H9 (cell line): ENCODE results near the gene ACVR2B. TPM values are rescaled to one million over a fixed set of nuclear protein-coding genes. Genes with fewer than 3 reads are reported as not detected.

Source experiments
- DNase-seq: peaks from one replicate; pipeline ENCODE4 v3.0.0-alpha.2; 2017
- H2AFZ ChIP-seq: one replicate; pipeline ENCODE4 v1.6.1; 2013; ENCODE audit warnings: mild to moderate bottlenecking, low read length, control low read depth, moderate library complexity
- H2AK5ac ChIP-seq: 2 replicates; pipeline ENCODE4 v1.6.1; 2013; ENCODE audit warnings: low read length, control low read depth, mixed read lengths; ENCODE audit not compliant: insufficient read length
- H2BK120ac ChIP-seq: one replicate; pipeline ENCODE4 v1.6.1; 2013; ENCODE audit warnings: low read depth, mild to moderate bottlenecking, low read length, control low read depth, inconsistent platforms; ENCODE audit not compliant: poor library complexity, severe bottlenecking
- H2BK12ac ChIP-seq: 2 replicates; pipeline ENCODE4 v1.6.1; 2013; ENCODE audit warnings: low read length, control low read depth, mixed read lengths, low read depth; ENCODE audit not compliant: insufficient read length
- H2BK15ac ChIP-seq: 2 replicates; pipeline ENCODE4 v1.6.1; 2013; ENCODE audit warnings: low read depth, low read length, control low read depth
- H2BK20ac ChIP-seq: one replicate; pipeline ENCODE4 v1.6.1; 2013; ENCODE audit warnings: low read depth, mild to moderate bottlenecking, low read length, control low read depth, inconsistent platforms; ENCODE audit not compliant: poor library complexity, severe bottlenecking
- H2BK5ac ChIP-seq: 2 replicates; pipeline ENCODE4 v1.6.1; 2013; ENCODE audit warnings: low read length, control low read depth, mixed read lengths; ENCODE audit not compliant: insufficient read length
- H3K14ac ChIP-seq: 2 replicates; pipeline ENCODE4 v1.6.1; 2013; ENCODE audit warnings: low read length, control low read depth; ENCODE audit not compliant: insufficient read depth
- H3K18ac ChIP-seq: 2 replicates; pipeline ENCODE4 v1.6.1; 2013; ENCODE audit warnings: low read depth, mild to moderate bottlenecking, mixed read lengths, low read length, control low read depth; ENCODE audit not compliant: insufficient read length
- H3K23ac ChIP-seq: 2 replicates; pipeline ENCODE4 v1.6.1; 2013; ENCODE audit warnings: low read length, control low read depth, mixed read lengths, low read depth; ENCODE audit not compliant: insufficient read length
- H3K23me2 ChIP-seq: 2 replicates; pipeline ENCODE4 v1.6.1; 2013; ENCODE audit warnings: low read depth, mild to moderate bottlenecking, mixed read lengths, low read length, control low read depth; ENCODE audit not compliant: insufficient read length, poor library complexity, severe bottlenecking
- H3K27ac ChIP-seq: 2 replicates; pipeline ENCODE4 v1.5.1; 2013; ENCODE audit warnings: low read length, control low read depth, mixed read lengths, low read depth; ENCODE audit not compliant: insufficient read length
- H3K27me3 ChIP-seq: 2 replicates; pipeline ENCODE4 v1.6.1; 2013; ENCODE audit warnings: low read length, control low read depth, inconsistent platforms; ENCODE audit not compliant: insufficient read depth
- H3K4ac ChIP-seq: 2 replicates; pipeline ENCODE4 v1.6.1; 2013; ENCODE audit warnings: low read depth, mild to moderate bottlenecking, control low read depth, inconsistent platforms, low read length, moderate library complexity
- H3K4me1 ChIP-seq: 2 replicates; pipeline ENCODE4 v1.6.1; 2013; ENCODE audit warnings: low read length, control low read depth, inconsistent platforms; ENCODE audit not compliant: insufficient read depth
- H3K4me2 ChIP-seq: 2 replicates; pipeline ENCODE4 v1.6.1; 2013; ENCODE audit warnings: low read length, control low read depth, mixed read lengths; ENCODE audit not compliant: insufficient read length, insufficient read depth
- H3K56ac ChIP-seq: 2 replicates; pipeline ENCODE4 v1.6.1; 2013; ENCODE audit warnings: low read depth, mild to moderate bottlenecking, mixed read lengths, low read length, control low read depth; ENCODE audit not compliant: insufficient read length
- H3K79me1 ChIP-seq: 2 replicates; pipeline ENCODE4 v1.6.1; 2013; ENCODE audit warnings: low read depth, mild to moderate bottlenecking, moderate library complexity, low read length, control low read depth, inconsistent platforms; ENCODE audit not compliant: insufficient read depth, poor library complexity, severe bottlenecking
- H3K79me2 ChIP-seq: 2 replicates; pipeline ENCODE4 v1.6.1; 2013; ENCODE audit warnings: low read length, control low read depth, inconsistent platforms; ENCODE audit not compliant: insufficient read depth
- H3K9ac ChIP-seq: 2 replicates; pipeline ENCODE4 v1.6.1; 2013; ENCODE audit warnings: low read length, control low read depth, mixed read lengths; ENCODE audit not compliant: insufficient read length; ENCODE audit errors: extremely low read depth
- H3K9me3 ChIP-seq: one replicate; pipeline ENCODE4 v1.6.1; 2013; ENCODE audit warnings: low read depth, low read length, inconsistent platforms; ENCODE audit not compliant: control insufficient read depth
- H3T11ph ChIP-seq: one replicate; pipeline ENCODE4 v1.6.1; 2013; ENCODE audit warnings: mild to moderate bottlenecking, low read length, control low read depth, inconsistent platforms
- H4K20me1 ChIP-seq: one replicate; pipeline ENCODE4 v1.6.1; 2013; ENCODE audit not compliant: control insufficient read depth, insufficient read length, insufficient read depth
- H4K5ac ChIP-seq: 2 replicates; pipeline ENCODE4 v1.6.1; 2013; ENCODE audit warnings: low read depth, mild to moderate bottlenecking, mixed read lengths, low read length, control low read depth; ENCODE audit not compliant: insufficient read length
- H4K8ac ChIP-seq: replicated peaks from 2 replicates; pipeline ENCODE4 v1.6.1; 2013; ENCODE audit warnings: low read length, control low read depth, mixed read lengths, low read depth; ENCODE audit not compliant: insufficient read length
- H4K91ac ChIP-seq: 2 replicates; pipeline ENCODE4 v1.6.1; 2013; ENCODE audit warnings: low read depth, mild to moderate bottlenecking, moderate library complexity, mixed read lengths, low read length, control low read depth; ENCODE audit not compliant: insufficient read length
- H3K27ac Mint-ChIP-seq, 3 experiments: 2 replicates in 2 of 3; 3 replicates in 1 of 3; pipeline ENCODE4 v1.8.0; 2020 to 2021; ENCODE audit warnings: mixed read lengths in 3 of 3, mild to moderate bottlenecking in 1 of 3, moderate library complexity in 1 of 3
- H3K27me3 Mint-ChIP-seq: 2 replicates; pipeline ENCODE4 v1.8.0; 2021; ENCODE audit warnings: low read depth, mild to moderate bottlenecking, moderate library complexity, mixed read lengths
- H3K36me3 Mint-ChIP-seq, 3 experiments: 2 replicates in 2 of 3; 3 replicates in 1 of 3; pipeline ENCODE4 v1.8.0; 2020 to 2021; ENCODE audit warnings: low read depth in 3 of 3, mixed read lengths in 3 of 3; ENCODE audit not compliant: insufficient read depth in 1 of 3
- H3K4me1 Mint-ChIP-seq, 2 experiments: 2 replicates each; pipeline ENCODE4 v1.8.0; 2020; ENCODE audit warnings: mixed read lengths in 2 of 2
- H3K4me3 Mint-ChIP-seq, 2 experiments: 2 replicates in 1 of 2; 3 replicates in 1 of 2; pipeline ENCODE4 v1.8.0; 2020 to 2021; ENCODE audit warnings: mild to moderate bottlenecking in 2 of 2, mixed read lengths in 2 of 2, moderate library complexity in 1 of 2
- H3K9me3 Mint-ChIP-seq, 2 experiments: 2 replicates in 1 of 2; 3 replicates in 1 of 2; pipeline ENCODE4 v1.8.0; 2020; ENCODE audit warnings: mild to moderate bottlenecking in 2 of 2, mixed read lengths in 2 of 2, moderate library complexity in 1 of 2
- total RNA-seq: library from RNA; stranded (reverse); gene quantifications from 2 replicates; pipeline ENCODE4 v1.2.1, GENCODE V29; 2021
- TF ChIP-seq, protein P1 (sequence below): fragments of 200-600 bp; sonication (generic); conservative IDR thresholded peaks from 3 replicates; pipeline ENCODE4 v1.8.0; 2021; ENCODE audit warnings: antibody characterized with exemption, mild to moderate bottlenecking

The ACVR2B gene
- total RNA-seq, 1 experiment from 2014 or later: 105 TPM

DNA sequence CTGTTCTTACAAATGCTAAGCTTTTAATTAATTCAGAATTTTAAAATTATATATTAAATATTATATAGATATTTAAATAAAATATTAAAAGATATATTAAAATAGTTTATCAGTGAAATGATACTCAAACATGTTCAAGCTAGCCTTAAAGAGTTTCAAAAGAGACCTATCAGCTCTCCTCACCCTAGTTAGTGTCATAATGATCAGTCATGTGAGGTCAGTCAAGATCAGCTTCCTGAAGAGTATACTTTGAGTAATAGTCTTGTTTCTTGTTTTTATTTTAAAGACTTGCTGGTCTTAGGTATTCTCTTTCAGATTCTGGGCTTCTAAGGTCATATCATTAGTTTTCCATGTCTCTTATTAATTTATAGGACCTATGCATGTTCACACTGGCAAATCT is 56.9 kb downstream of the ACVR2B start:
- no peak overlapping the region for H4K5ac ChIP-seq
- H2BK20ac ChIP-seq: no peak overlapping the region
- no peak overlapping the region for H3K23ac ChIP-seq
- H2BK15ac ChIP-seq: no peak overlapping the region
- no peaks in the 10 kb centered on the region for H4K20me1 ChIP-seq
- no peak overlapping the region for H3K27ac ChIP-seq
- Mint-ChIP-seq H3K9me3 (no peaks in the 10 kb centered on the region), H3K27ac (no peak overlapping the region), H3K36me3 (peaks cover 12 to 41% (median 22%) of the 10 kb centered on the region in 3 experiments; a peak in 6 of 7 replicates), H3K4me3 (no peak overlapping the region), H3K27me3 (no peaks in the 10 kb centered on the region), H3K4me1 (no peaks in the 10 kb centered on the region)
- DNase-seq: no peak
- no peak overlapping the region for H3T11ph ChIP-seq
- no peak overlapping the region for H2BK120ac ChIP-seq
- H2AFZ ChIP-seq: no peak overlapping the region
- H2BK12ac ChIP-seq: no peak overlapping the region
- TF ChIP-seq, protein P1, sequence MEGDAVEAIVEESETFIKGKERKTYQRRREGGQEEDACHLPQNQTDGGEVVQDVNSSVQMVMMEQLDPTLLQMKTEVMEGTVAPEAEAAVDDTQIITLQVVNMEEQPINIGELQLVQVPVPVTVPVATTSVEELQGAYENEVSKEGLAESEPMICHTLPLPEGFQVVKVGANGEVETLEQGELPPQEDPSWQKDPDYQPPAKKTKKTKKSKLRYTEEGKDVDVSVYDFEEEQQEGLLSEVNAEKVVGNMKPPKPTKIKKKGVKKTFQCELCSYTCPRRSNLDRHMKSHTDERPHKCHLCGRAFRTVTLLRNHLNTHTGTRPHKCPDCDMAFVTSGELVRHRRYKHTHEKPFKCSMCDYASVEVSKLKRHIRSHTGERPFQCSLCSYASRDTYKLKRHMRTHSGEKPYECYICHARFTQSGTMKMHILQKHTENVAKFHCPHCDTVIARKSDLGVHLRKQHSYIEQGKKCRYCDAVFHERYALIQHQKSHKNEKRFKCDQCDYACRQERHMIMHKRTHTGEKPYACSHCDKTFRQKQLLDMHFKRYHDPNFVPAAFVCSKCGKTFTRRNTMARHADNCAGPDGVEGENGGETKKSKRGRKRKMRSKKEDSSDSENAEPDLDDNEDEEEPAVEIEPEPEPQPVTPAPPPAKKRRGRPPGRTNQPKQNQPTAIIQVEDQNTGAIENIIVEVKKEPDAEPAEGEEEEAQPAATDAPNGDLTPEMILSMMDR: no peak
- no peaks in the 10 kb centered on the region for H3K79me1 ChIP-seq
- H4K8ac ChIP-seq: no peak overlapping the region
- H3K4ac ChIP-seq: no peak overlapping the region
- H3K9ac ChIP-seq: no peak overlapping the region
- no peaks in the 10 kb centered on the region for H3K79me2 ChIP-seq
- H4K91ac ChIP-seq: no peak overlapping the region
- no peak overlapping the region for H3K18ac ChIP-seq
- H3K56ac ChIP-seq: no peak overlapping the region
- no peak overlapping the region for H2AK5ac ChIP-seq
- H3K4me1 ChIP-seq: no peaks in the 10 kb centered on the region
- no peak overlapping the region for H3K4me2 ChIP-seq
- H3K9me3 ChIP-seq: no peaks in the 10 kb centered on the region
- no peak overlapping the region for H2BK5ac ChIP-seq
- H3K14ac ChIP-seq: no peak overlapping the region
- no peaks in the 10 kb centered on the region for H3K27me3 ChIP-seq
- no peaks in the 10 kb centered on the region for H3K23me2 ChIP-seq
